Ascending aorta (tissue), 2 donors: ENCODE results near the gene TSACC. TPM values are rescaled to one million over a fixed set of nuclear protein-coding genes. Genes with fewer than 3 reads are reported as not detected.
"Not testable (repeated sequence)": the region's sequence is repeated elsewhere in the genome, so short reads cannot be mapped to it uniquely, and the experiment has no call there.

ENCODE experiments used
- DNase-seq, 2 donors: peaks; one replicate each; pipeline ENCODE4 v3.0.0-alpha.2; 2019; ENCODE audit warnings: low spot score in 2 of 2
- H3K27ac ChIP-seq, 2 donors: fragments of 200-600 bp; sonication (generic); one replicate each; pipeline ENCODE4 v1.5.1; 2016 to 2017; ENCODE audit warnings: mild to moderate bottlenecking in 1 of 2
- H3K27me3 ChIP-seq: fragments of 200-600 bp; sonication (generic); one replicate; pipeline ENCODE4 v1.5.1; 2017
- H3K36me3 ChIP-seq, 2 donors: fragments of 200-600 bp; sonication (generic); one replicate each; pipeline ENCODE4 v1.5.1; 2016
- H3K4me1 ChIP-seq, 2 donors: fragments of 200-600 bp; sonication (generic); one replicate each; pipeline ENCODE4 v1.5.1; 2016 to 2017; ENCODE audit warnings: mild to moderate bottlenecking in 1 of 2
- H3K4me3 ChIP-seq, 2 donors: fragments of 200-600 bp; sonication (generic); one replicate each; pipeline ENCODE4 v1.5.1; 2016 to 2017; ENCODE audit warnings: mild to moderate bottlenecking in 1 of 2
- H3K9me3 ChIP-seq, 2 donors: fragments of 200-600 bp; sonication (generic); one replicate each; pipeline ENCODE4 v1.5.1; 2016
- CTCF ChIP-seq, 3 experiments: fragments of 200-600 bp in 2 of 3; fragments of 450-650 bp in 1 of 3; sonication (generic) in 2 of 3; IDR thresholded peaks; one replicate each; pipeline ENCODE4 v1.5.1; 2016 to 2019; ENCODE audit warnings: antibody characterized with exemption in 3 of 3, mild to moderate bottlenecking in 1 of 3, moderate library complexity in 1 of 3
- intact Hi-C: fragments of 100-400 bp; cut with DNase I; formaldehyde crosslinking; loops from one replicate; pipeline ENCODE4 v1.15.1; 2023
- total RNA-seq: library from RNA; depleted of rRNA; stranded (reverse); fragments of >200 nt; gene quantifications from one replicate; pipeline ENCODE4 v1.1.0, GENCODE V29; 2016

The TSACC gene
- total RNA-seq, 1 donor from 2014 or later, result not detected

DNA sequence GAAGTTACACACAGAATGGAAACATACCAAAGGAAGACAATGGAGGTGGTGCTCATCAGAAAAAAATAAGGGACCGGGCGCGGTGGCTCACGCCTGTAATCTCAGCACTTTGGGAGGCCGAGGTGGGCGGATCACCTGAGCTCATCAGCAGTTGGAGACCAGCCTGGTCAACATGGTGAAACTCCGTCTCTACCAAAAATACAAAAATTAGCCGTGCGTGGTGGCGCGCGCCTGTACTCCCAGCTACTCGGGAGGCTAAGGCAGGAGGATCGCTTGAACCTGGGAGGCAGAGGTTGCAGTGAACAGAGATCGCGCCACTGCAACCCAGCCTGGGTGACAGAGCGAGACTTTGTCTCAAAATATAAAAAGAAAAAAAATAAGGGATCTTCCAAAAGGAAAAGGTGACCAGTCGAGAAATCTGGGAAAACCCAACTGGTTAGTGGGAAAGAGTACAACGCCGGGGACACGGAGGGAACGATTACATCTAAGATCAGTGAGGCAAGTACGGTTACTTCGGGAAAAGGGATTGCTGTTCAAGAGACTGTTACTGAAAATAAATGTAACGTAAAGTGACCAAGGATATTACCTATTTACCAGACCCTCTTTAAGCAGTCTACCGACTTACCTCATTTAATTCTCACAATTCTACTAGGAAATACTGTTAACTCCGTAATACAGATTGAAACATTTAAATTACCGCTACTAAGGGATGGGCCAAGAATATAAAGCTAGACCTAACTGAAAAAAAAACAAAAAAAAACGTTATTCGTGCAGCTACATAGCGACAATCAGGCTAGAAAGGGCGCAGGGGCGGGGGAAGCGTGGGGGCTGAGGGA lies 1.1 kb upstream of the TSACC start:
- no peaks in the 10 kb centered on the region for H3K9me3 ChIP-seq
- intact Hi-C loops, result loop anchor here (5.0 kb wide), 1 partner anchor 165 kb away; the partner anchor contains the start of gene MEF2D
- peaks cover 23 to 34% of the 10 kb centered on the region in 2 donors for H3K36me3 ChIP-seq
- TF ChIP-seq CTCF (IDR thresholded peaks at IDR 0.05), result no peak
- H3K27me3 ChIP-seq, result no peaks in the 10 kb centered on the region
- peak overlapping the region; percentile 79 to 83 for H3K4me3 ChIP-seq
- DNase-seq, result no peak
- H3K4me1 ChIP-seq, result peaks cover 13% of the 10 kb centered on the region in 2 donors
- H3K27ac ChIP-seq, result peak overlapping the region; percentile 54 to 63

- Histone ChIP-seq H3K4me3 (peak overlapping the region; percentile 79 to 83), H3K27me3 (no peaks in the 10 kb centered on the region), H3K36me3 (peaks cover 19 to 28% of the 10 kb centered on the region in 2 donors), H3K9me3 (no peaks in the 10 kb centered on the region), H3K27ac (peak overlapping the region; percentile 54 to 63), H3K4me1 (peaks cover 13% of the 10 kb centered on the region in 2 donors)
- DNase-seq, result no peak
- peak in 1 of 3 experiments; percentile 19 for TF ChIP-seq CTCF (IDR thresholded peaks at IDR 0.05)
- intact Hi-C loops, result loop anchor here (1.0 to 5.0 kb wide), 4 partner anchors 56 to 429 kb away; partner anchors contain the start of genes ISG20L2, MEF2D, METTL25B and PRCC
Measured at GRCh38 chr1:156337888-156338179, 492 bp upstream of the TSACC start.

GRCh38 chr1:156342166-156342955 lies 4.0 kb downstream of the TSACC start:
- no peak overlapping the region for H3K4me3 ChIP-seq
- no peaks in the 10 kb centered on the region for H3K36me3 ChIP-seq
- no peaks in the 10 kb centered on the region for H3K27me3 ChIP-seq
- DNase-seq, result no peak
- intact Hi-C loops, result no loop called here
- H3K4me1 ChIP-seq, result no peaks in the 10 kb centered on the region
- H3K27ac ChIP-seq, result no peak overlapping the region
- TF ChIP-seq CTCF (IDR thresholded peaks at IDR 0.05), result no peak
- H3K9me3 ChIP-seq, result no peaks in the 10 kb centered on the region

GRCh38 chr1:156344409-156344808 lies 6.1 kb downstream of the TSACC start:
- Histone ChIP-seq H3K36me3 (no peaks in the 10 kb centered on the region), H3K27me3 (no peaks in the 10 kb centered on the region), H3K4me3 (no peak overlapping the region), H3K27ac (no peak overlapping the region), H3K4me1 (no peaks in the 10 kb centered on the region), H3K9me3 (no peaks in the 10 kb centered on the region)
- TF ChIP-seq CTCF (IDR thresholded peaks at IDR 0.05), result no peak
- no peak for DNase-seq
- intact Hi-C loops, result no loop called here

DNA sequence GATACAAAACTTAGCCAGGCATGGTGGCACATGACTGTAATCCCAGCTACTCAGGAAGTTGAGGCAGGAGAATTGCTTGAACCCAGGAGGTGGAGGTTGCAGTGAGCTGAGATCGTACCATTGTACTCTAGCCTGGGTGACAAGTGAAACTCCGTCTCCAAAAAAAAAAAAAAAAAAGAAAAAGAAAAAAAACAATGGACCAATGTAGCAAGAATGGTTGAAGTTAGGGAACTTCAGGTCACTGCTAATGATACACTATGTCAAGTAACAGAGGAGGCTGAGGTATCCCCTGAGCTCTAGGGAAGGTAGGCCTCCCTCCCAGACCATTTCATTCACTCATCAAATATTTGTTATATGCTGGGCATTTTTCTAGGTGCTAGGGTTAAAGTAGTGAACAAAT lies 7.7 kb downstream of the TSACC start:
- H3K4me3 ChIP-seq, H3K27ac ChIP-seq, DNase-seq, H3K4me1 ChIP-seq, H3K9me3 ChIP-seq, intact Hi-C loops, H3K36me3 ChIP-seq, H3K27me3 ChIP-seq: not testable (repeated sequence)

- Histone ChIP-seq H3K4me1 (no peaks in the 10 kb centered on the region), H3K27ac (no peak overlapping the region), H3K9me3 (no peaks in the 10 kb centered on the region), H3K36me3 (no peaks in the 10 kb centered on the region), H3K4me3 (no peak overlapping the region), H3K27me3 (no peaks in the 10 kb centered on the region)
- no peak for TF ChIP-seq CTCF (IDR thresholded peaks at IDR 0.05)
- no peak for DNase-seq
- intact Hi-C loops, result no loop called here
Measured at GRCh38 chr1:156346636-156347035, 8.3 kb downstream of the TSACC start.
